HepG2 (cell line): ENCODE measurements around the gene TBC1D20. TPM values are rescaled to one million over a fixed set of nuclear protein-coding genes. Genes with fewer than 3 reads are reported as not detected.
A peak's percentile ranks its signal among the peaks of the same experiment; 100 is the strongest.

Experiments
- BRD4 ChIP-seq: sonication (generic); formaldehyde crosslinking; IDR thresholded peaks from 2 replicates; pipeline ENCODE4 v1.4.0; 2020; ENCODE audit warnings: missing genetic modification reagents
- GABPA ChIP-seq, 2 experiments: IDR thresholded peaks; 2 replicates each; pipeline ENCODE4 v1.6.1; 2011 to 2016; ENCODE audit warnings: low read depth in 2 of 2, low read length in 1 of 2, missing biosample characterization in 1 of 2, missing genetic modification characterization in 1 of 2
- ISX ChIP-seq: sonication (generic); formaldehyde crosslinking; conservative IDR thresholded peaks from 2 replicates; pipeline ENCODE4 v1.5.0; 2020; ENCODE audit warnings: missing genetic modification reagents
- KIAA2018 ChIP-seq: sonication (generic); formaldehyde crosslinking; IDR thresholded peaks from 2 replicates; pipeline ENCODE4 v1.5.0; 2020; ENCODE audit warnings: mild to moderate bottlenecking, missing genetic modification reagents, borderline replicate concordance
- KLF11 ChIP-seq: IDR thresholded peaks from 2 replicates; pipeline ENCODE4 v1.6.1; 2016; ENCODE audit warnings: missing compliant biosample characterization
- PHB2 ChIP-seq: fragments of 450-650 bp; IDR thresholded peaks from 2 replicates; pipeline ENCODE4 v1.6.1; 2018; ENCODE audit not compliant: partially characterized antibody
- PRMT3 ChIP-seq: sonication (generic); formaldehyde crosslinking; IDR thresholded peaks from 2 replicates; pipeline ENCODE4 v1.8.1; 2022; ENCODE audit warnings: low read depth, mild to moderate bottlenecking, moderate library complexity, missing genetic modification reagents, borderline replicate concordance
- SKI ChIP-seq: fragments of 450-650 bp; IDR thresholded peaks from one replicate; pipeline ENCODE4 v1.6.1; 2018; ENCODE audit warnings: mild to moderate bottlenecking; ENCODE audit not compliant: partially characterized antibody
- TRIM22 ChIP-seq: fragments of 450-650 bp; IDR thresholded peaks from 2 replicates; pipeline ENCODE4 v1.6.1; 2017
- UBTF ChIP-seq: sonication (generic); formaldehyde crosslinking; IDR thresholded peaks from 2 replicates; pipeline ENCODE4 v1.4.0; 2020; ENCODE audit warnings: mild to moderate bottlenecking, missing genetic modification reagents
- ZNF446 ChIP-seq: sonication (generic); formaldehyde crosslinking; IDR thresholded peaks from 2 replicates; pipeline ENCODE4 v1.5.0; 2020; ENCODE audit warnings: mild to moderate bottlenecking, missing genetic modification reagents
- ZNF503 ChIP-seq: sonication (generic); formaldehyde crosslinking; IDR thresholded peaks from 2 replicates; pipeline ENCODE4 v1.4.0; 2020; ENCODE audit warnings: missing genetic modification reagents
- ZNF709 ChIP-seq: sonication (generic); formaldehyde crosslinking; IDR thresholded peaks from 2 replicates; pipeline ENCODE4 v1.5.0; 2020; ENCODE audit warnings: mild to moderate bottlenecking, missing genetic modification reagents
- ZNF781 ChIP-seq: sonication (generic); formaldehyde crosslinking; IDR thresholded peaks from 2 replicates; pipeline ENCODE4 v1.5.1; 2020; ENCODE audit warnings: borderline replicate concordance, mild to moderate bottlenecking, missing genetic modification reagents; ENCODE audit errors: not compliant biosample characterization
- polyA plus RNA-seq, 8 experiments: library from polyadenylated mRNA; depleted of rRNA in 3 of 8; stranded (reverse) in 7 of 8; unstranded in 1 of 8; fragments of >200 nt; fragmentation: Illumina TruSeq in 4 of 8; extraction: Trizol in 4 of 8; gene quantifications; 2 replicates each; pipeline versions ENCODE4 v1.2.1 to v1.2.3, GENCODE V29; 2011 to 2016; ENCODE audit warnings: low read depth in 4 of 8, missing spikeins in 1 of 8, mixed read lengths in 1 of 8; ENCODE audit not compliant: insufficient read depth in 1 of 8
- total RNA-seq, 5 experiments: library from RNA; depleted of rRNA; stranded (reverse); fragments of >200 nt; fragmentation: Illumina TruSeq; extraction: Trizol; gene quantifications; 2 replicates each; pipeline ENCODE4 v1.2.3, GENCODE V29; 2016; ENCODE audit warnings: low read depth in 1 of 5

The TBC1D20 gene
- total and polyA plus RNA-seq, 2 of the 13 experiments (the other 11 are each of a cell fraction or from before 2014, with no cell fraction given) = 36.6 to 47.1 TPM

- TF ChIP-seq UBTF (CRISPR knock-in tag) (peak; percentile 93), PRMT3 (no peak), ISX (no peak; the same call in none of the 2 replicates), KIAA2018 (CRISPR knock-in tag) (peak; percentile 85; the same call in 1 of the 2 replicates), ZNF709 (CRISPR knock-in tag) (peak; percentile 7), KLF11 (CRISPR knock-in tag) (0 out of 2 replicates have a peak, but pooled peaks have one; percentile 65), TRIM22 (no peak), PHB2 (no peak), SKI (no peak), ZNF781 (CRISPR knock-in tag) (no peak), GABPA (IDR thresholded peaks at IDR 0.05; ENCODE audit: low read depth, low read length) (peak; percentile 72), GABPA (CRISPR knock-in tag; IDR thresholded peaks at IDR 0.05; ENCODE audit: low read depth) (peak; percentile 91), ZNF446 (CRISPR knock-in tag) (no peak; the same call in 1 of the 2 replicates), BRD4 (CRISPR knock-in tag) (peak; percentile 77), ZNF503 (CRISPR knock-in tag) (0 out of 2 replicates have a peak, but pooled peaks have one; percentile 26)
Measured at GRCh38 chr20:407953-408842, 54.1 kb downstream of the TBC1D20 start, which contains the start of gene RBCK1 (continued).
